Measurements from ENCODE around the gene TBX4.

Gene TBX4

DNA sequence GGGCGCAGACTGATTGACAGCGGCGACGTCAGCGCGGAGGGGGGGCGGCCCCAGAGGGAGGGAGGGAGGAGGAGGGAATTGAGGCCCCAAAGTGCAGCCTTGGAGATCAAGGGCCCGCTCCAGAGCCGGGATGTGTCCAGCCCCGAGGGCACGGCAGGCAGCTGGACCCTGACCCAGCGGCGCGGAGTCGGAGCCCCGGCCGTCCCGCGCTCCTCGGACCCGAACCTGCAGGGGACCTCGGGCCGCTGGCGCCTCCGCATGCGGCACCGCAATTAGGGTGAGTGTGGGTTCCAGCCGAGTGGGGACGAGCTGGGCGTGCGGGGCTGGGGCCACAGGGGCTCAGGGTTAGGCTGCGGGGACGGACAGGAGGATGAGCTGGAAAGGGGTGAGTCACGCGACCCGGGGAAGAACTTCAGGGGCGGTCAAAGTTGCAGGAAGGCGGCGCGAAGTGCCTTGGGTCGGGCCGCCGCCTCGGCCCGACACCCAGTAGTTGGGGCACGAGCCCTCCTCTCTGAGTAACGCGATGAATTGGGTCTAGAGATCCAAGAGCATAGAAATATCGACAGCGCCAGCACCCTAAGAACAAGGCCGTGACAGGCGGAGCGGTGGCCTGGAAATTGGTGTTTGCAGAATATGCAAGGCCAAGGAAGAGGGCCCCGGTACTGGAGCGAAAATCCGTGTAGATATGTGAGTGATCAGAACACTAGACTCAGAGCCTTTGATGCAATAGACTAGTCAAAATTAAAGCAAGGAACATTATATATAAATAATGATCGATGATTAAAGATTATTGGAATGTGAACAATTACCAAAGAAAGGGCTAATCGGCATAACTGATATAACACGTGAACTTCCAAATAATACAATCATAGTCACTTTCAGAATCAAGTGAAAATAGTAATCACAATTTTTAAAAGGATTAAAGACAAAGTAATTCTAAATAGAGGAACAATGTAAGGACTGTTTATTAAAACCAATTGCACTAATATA lies at the start of gene TBX4:
TBX4 (plus strand) TSS at position 122 of the 990 bp plus-strand sequence. CDS start 4,069 bp downstream, outside the sequence.
- no peak within 1 kb of the TSS for H3K27ac ChIP-seq
- no peak for TF ChIP-seq ZFX (IDR thresholded peaks at IDR 0.05; ENCODE audit: borderline replicate concordance)
- TF ChIP-seq, protein P1, sequence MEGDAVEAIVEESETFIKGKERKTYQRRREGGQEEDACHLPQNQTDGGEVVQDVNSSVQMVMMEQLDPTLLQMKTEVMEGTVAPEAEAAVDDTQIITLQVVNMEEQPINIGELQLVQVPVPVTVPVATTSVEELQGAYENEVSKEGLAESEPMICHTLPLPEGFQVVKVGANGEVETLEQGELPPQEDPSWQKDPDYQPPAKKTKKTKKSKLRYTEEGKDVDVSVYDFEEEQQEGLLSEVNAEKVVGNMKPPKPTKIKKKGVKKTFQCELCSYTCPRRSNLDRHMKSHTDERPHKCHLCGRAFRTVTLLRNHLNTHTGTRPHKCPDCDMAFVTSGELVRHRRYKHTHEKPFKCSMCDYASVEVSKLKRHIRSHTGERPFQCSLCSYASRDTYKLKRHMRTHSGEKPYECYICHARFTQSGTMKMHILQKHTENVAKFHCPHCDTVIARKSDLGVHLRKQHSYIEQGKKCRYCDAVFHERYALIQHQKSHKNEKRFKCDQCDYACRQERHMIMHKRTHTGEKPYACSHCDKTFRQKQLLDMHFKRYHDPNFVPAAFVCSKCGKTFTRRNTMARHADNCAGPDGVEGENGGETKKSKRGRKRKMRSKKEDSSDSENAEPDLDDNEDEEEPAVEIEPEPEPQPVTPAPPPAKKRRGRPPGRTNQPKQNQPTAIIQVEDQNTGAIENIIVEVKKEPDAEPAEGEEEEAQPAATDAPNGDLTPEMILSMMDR (IDR thresholded peaks at IDR 0.05), result no peak

DNA sequence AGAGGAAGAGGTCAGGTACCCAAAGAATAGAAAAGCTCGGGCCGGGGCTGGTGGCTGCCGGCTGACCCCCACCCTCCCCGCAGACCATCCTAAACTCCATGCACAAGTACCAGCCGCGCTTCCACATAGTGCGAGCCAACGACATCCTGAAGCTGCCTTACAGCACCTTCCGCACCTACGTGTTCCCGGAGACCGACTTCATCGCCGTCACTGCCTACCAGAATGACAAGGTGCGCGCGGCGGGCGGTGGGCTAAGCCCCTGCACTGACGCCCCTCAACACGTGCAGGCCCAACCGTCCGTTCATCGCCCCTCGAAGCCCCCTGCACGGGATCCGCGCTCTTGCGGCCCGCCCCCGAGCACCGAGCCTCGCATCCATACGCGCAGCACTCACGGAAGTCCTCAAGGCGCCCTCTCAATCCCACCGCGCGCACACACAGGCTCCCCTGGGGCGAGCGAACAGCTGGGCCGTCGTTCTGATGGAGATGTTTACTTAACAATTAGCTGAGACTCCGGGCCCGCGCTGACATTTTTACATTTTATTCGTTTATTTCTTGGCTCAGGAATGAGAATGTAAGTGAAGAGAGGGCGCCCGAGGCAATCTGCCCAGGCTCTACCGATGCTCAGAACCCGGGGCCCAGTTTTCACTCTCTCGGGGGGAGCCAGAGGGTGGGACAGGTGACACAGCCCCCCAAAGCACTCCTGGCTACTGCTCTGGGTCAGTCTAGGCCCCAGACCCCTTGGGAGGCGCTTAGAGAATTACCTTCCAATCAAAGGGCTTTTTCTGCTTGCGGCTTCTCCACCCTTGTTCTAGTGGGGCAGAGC lies 49.0 kb upstream of the TBX4 start:
- no peak overlapping the region for H3K27ac ChIP-seq
- TF ChIP-seq ZFX (IDR thresholded peaks at IDR 0.05; ENCODE audit: borderline replicate concordance), result no peak
- TF ChIP-seq, protein P1 (IDR thresholded peaks at IDR 0.05), result no peak

DNA sequence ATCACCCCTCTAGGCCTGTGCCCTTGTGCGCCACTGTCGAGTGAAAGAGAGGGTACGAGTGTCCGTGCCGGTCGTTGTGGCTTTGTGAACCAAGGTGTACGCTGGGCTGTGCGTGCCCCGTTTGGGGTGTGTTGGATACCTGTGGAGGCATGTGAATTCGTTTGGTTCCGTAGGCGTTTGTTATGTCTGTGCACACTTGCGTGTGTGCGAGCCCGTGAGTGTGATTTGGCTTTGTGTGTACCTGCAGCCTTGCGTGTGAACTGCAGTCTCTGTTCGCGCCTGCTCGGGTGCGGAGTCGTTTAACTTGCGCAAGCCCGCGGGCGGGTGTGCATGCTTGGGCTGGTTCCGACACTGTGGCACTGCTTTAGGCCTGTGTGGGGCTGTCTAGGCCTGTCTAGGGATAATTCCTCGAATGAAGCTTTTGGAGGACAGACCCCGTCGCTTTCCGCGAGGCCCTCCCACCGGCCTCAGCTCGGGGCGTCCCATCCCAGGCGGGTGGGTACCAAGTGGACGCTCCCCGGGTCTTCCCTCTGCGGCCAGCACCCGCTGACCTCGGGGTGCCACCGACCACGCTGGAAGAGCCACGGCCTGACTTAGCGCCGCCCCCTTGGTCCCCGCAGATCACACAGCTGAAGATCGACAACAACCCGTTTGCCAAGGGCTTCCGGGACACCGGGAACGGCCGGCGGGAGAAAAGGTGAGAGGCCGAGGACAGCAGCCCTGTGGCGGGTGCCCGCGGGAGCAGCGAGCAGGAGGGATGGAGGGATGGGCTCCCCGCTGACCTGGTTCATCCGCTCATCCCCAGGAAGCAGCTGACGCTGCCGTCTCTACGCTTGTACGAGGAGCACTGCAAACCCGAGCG lies 48.2 kb upstream of the TBX4 start:
- no peak overlapping the region for H3K27ac ChIP-seq

DNA sequence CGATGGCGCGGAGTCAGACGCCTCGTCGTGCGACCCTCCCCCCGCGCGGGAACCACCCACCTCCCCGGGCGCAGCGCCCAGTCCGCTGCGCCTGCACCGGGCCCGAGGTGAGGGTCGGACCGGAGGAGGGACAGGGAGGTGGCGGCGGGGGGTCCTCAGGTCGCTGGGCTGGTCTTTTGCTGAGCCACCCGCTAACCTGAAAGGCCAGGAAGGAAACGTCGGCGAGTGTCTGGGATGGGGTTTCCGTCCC lies 47.6 kb upstream of the TBX4 start:
- H3K27ac ChIP-seq, result no peak overlapping the region
- no peak for TF ChIP-seq ZFX (IDR thresholded peaks at IDR 0.05; ENCODE audit: borderline replicate concordance)
- TF ChIP-seq, protein P1 (IDR thresholded peaks at IDR 0.05), result no peak

More for the DNA sequence above, 48.2 kb upstream of the TBX4 start:
- no peak for TF ChIP-seq ZFX (IDR thresholded peaks at IDR 0.05; ENCODE audit: borderline replicate concordance)

DNA sequence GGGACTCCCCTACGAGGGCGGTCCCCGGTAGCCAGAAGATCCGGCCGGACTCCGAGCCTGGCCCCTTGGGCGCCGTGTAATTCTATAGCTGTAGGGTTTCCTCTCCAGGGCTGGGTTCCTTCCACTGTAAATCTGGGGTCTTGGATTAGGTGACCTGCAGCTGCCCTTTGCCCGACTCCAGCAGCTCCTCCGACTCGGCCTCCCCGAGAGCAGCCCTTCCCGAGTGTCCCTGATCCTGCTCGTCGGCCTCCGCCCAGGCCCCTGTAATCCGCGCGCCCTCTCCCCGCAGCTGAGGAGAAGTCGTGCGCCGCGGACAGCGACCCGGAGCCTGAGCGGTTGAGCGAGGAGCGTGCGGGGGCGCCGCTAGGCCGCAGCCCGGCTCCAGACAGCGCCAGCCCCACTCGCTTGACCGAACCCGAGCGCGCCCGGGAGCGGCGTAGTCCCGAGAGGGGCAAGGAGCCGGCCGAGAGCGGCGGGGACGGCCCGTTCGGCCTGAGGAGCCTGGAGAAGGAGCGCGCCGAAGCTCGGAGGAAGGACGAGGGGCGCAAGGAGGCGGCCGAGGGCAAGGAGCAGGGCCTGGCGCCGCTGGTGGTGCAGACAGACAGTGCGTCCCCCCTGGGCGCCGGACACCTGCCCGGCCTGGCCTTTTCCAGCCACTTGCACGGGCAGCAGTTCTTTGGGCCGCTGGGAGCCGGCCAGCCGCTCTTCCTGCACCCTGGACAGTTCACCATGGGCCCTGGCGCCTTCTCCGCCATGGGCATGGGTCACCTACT lies 47.1 kb upstream of the TBX4 start:
- H3K27ac ChIP-seq, result no peak overlapping the region
- TF ChIP-seq, protein P1 (IDR thresholded peaks at IDR 0.05), result no peak

DNA sequence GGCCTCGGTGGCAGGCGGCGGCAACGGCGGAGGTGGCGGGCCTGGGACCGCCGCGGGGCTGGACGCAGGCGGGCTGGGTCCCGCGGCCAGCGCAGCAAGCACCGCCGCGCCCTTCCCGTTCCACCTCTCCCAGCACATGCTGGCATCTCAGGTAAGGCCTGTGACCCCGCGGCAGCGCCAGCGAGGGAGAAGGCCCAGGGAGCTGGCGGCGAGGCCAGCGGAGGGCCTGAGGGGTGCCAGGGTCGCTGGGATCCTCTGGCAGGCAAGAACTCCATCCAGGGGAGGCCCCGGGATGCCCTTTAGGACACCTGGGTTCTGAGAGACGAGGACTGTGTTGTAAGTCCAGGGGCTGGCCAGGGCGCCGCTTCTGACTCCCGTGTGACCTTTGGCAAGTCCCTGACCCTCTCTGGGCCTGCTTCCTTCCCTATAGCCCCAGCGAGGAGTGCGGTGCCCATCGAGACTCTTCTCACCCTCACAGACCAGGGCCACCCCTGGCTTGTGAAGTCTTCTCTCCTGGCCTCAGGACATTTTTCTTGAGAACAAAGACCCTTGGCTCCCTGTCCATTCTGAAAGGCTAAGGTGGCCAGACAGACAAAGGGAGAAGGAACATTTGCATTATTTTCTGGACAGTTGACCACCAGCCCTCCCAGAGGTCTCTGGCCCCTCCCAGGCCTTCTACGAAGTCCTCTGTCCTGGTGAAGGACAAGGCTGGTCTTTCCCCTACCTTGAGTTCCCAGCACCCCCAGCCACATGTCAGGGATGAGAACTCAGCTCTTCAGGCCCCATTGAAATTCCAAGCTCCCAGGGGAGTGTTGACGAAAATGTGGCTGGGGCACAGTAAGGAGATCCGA lies 46.3 kb upstream of the TBX4 start:
- H3K27ac ChIP-seq, result no peak overlapping the region
- TF ChIP-seq, protein P1 (IDR thresholded peaks at IDR 0.05), result no peak
- no peak for TF ChIP-seq ZFX (IDR thresholded peaks at IDR 0.05; ENCODE audit: borderline replicate concordance)

Data from 22Rv1 (cell line).